Skin epidermis (tissue), 12 donors: ENCODE measurements around the gene WDR46.
A peak's percentile ranks its signal among the peaks of the same experiment; 100 is the strongest.
"Not testable (repeated sequence)": the region's sequence is repeated elsewhere in the genome, so short reads cannot be mapped to it uniquely, and the experiment has no call there.

ENCODE experiments used
- H3K27ac ChIP-seq, 21 experiments: fragments of 200-600 bp; sonication (generic) in 11 of 21; one replicate each; pipeline ENCODE4 v1.5.0; 2020; ENCODE audit warnings: mild to moderate bottlenecking in 3 of 21, inconsistent platforms in 2 of 21, moderate library complexity in 2 of 21
- H3K4me3 ChIP-seq, 7 experiments: fragments of 200-600 bp; sonication (generic) in 2 of 7; one replicate each; pipeline ENCODE4 v1.5.0; 2020; ENCODE audit warnings: inconsistent platforms in 2 of 7, mild to moderate bottlenecking in 2 of 7, moderate library complexity in 1 of 7

Gene WDR46

GRCh38 chr6:33294086-33294823 lies 5.2 kb upstream of the WDR46 start:
- H3K4me3 ChIP-seq, result no peak overlapping the region
- no peak overlapping the region for H3K27ac ChIP-seq

GRCh38 chr6:33292996-33293682 lies 4.1 kb upstream of the WDR46 start:
- no peak overlapping the region for H3K4me3 ChIP-seq

GRCh38 chr6:33290459-33290858 lies 1.4 kb upstream of the WDR46 start:
- peak overlapping the region in 4 of 7 experiments; percentile 64 to 84 (median 74) for H3K4me3 ChIP-seq
- H3K27ac ChIP-seq, result peak overlapping the region in 4 of 21 experiments; percentile 6 to 85 (median 50)

More at GRCh38 chr6:33292996-33293682, 4.1 kb upstream of the WDR46 start:
- H3K27ac ChIP-seq, result no peak overlapping the region

DNA sequence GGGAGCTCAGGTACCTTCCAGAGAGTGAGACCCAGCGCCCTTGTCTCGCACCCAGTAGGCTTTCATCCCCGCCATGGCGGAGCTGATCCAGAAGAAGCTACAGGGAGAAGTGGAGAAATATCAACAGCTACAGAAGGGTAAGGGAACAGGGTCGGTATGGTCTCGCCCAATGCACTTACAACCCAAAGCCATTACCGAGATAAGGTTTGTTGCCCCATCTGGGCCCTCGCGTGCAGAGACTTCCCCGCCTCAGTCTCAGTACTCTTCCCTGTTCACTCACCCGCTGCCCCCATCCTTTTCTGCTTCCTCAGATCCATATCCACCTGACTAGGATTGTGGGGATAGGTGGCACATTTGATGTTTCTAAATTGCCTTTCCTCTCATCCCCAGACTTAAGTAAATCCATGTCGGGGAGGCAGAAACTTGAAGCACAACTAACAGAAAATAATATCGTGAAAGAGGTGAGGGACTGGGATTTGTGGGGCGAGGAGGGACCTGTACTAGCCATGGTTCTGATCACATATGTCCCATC lies 811 bp upstream of the WDR46 start:
- Histone ChIP-seq H3K27ac (peak overlapping the region in 20 of 21 experiments; percentile 47 to 91 (median 81)), H3K4me3 (peak overlapping the region; percentile 64 to 93 (median 78))

GRCh38 chr6:33288141-33288920 lies 708 bp downstream of the WDR46 start:
- Histone ChIP-seq H3K27ac (peak overlapping the region in 20 of 21 experiments; percentile 47 to 91 (median 81)), H3K4me3 (peak overlapping the region; percentile 64 to 93 (median 78))

- Histone ChIP-seq H3K4me3 (no peak overlapping the region), H3K27ac (no peak overlapping the region)
These were observed 1.8 kb downstream of the WDR46 start for GRCh38 chr6:33286946-33287914.

DNA sequence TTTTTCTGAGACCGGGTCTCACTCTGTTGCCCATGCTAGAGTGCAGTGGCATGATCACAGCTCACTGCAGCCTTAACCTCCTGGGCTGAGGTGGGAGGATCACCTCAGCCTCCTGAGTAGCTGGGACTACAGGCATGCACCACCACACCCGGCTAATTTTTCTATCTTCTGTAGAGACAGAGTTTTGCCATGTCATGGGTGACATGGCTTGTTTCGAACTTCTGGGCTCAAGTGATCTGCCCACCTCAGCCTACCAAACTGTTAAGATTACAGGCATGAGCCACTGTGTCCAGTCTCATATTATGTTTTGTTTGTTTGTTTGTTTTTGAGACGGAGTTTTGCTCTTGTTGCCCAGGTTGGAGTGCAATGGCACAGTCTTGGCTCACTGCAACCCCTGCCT lies 3.8 kb downstream of the WDR46 start:
- H3K27ac ChIP-seq, result not testable (repeated sequence)

DNA sequence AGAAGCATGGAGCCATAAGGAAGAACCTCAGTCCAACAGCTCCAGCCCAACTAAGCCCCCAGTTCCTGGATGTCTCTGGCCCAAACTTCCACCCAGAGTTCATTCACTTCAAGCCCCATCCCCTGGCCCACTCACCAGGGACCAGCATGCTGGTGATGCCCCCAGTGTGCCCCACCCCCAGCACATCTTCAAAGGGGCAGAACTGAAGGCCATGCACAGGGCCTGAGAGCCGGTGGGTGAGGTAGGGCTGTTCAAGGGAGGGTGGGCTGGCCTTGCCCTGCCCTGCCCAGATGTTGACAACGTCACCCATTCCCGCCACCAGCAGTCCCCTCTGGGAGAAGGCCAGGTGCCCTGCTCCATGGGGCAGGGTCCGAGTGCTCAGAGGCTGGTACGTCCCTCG lies 8.5 kb downstream of the WDR46 start:
- Histone ChIP-seq H3K4me3 (no peak overlapping the region), H3K27ac (peak overlapping the region in 6 of 21 experiments; percentile 9 to 39 (median 32))

More for the DNA sequence above, 3.8 kb downstream of the WDR46 start:
- not testable (repeated sequence) for H3K4me3 ChIP-seq

DNA sequence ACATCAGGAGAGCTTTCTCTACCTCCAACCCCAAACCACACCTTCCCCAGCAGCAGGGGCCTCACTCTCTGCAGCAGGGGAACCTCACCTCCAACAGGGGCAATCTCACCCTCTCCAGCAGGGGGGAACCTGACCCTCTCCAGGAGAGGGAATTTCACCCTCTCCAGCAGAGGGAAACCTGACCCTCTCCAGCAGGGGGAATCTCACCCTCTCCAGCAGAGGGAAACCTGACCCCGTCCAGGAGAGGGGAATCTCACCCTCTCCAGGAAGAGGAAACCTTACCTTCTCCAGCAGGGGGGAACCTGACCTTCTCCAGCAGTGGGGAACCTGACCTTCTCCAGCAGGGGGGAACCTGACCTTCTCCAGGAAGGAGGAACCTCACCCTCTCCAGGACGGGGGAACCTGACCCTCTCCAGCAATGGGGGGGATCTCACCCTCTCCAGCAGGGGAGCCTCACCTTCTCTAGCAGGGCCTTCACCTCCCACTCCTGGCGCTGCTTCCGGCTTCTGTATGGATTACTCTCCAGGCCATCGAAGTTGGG lies 9.0 kb downstream of the WDR46 start:
- Histone ChIP-seq H3K4me3 (no peak overlapping the region), H3K27ac (peak overlapping the region in 8 of 21 experiments; percentile 9 to 41 (median 26))

DNA sequence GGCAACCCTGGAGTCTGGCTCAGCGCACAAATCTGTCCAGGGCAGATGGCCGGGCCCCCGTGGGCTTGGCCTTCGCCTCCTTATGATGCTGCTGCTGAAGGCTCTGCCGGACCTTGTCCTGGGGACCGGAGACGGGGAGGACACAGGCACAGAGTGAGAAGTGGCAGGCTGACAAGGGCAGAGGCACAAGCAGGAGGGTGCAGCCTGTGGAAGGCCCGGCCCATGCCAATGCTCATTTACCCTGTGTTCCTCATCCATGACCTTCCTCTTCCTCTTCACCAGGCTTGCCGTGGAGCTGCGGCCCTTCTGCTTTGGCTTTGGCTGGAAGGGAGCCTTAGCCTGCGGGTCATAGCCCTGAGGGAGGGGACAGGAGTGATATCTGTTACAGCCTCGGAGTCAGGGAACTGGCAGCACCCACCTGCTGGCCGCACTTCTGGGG lies 9.8 kb downstream of the WDR46 start:
- H3K27ac ChIP-seq, result peak overlapping the region in 9 of 21 experiments; percentile 3 to 96 (median 22)

DNA sequence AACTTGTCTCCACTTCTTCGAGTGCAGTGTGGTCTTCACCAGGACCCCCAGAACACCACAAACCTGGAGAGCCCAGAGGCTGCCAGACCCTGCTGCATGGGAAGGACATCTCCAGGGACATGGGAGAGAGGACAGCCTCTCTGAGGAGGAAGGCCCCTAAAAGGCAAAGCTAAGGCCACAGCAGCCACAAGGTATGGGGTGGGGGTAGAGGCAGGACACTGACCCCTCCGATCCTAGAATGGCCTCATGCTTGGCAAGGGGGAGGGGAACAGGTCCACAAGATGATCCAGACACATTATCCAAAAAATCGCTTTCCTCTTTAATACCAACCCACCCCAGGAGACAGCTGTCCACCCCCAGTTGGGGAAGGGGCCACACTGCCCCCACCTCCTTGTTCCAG lies 10.2 kb downstream of the WDR46 start:
- Histone ChIP-seq H3K27ac (peak overlapping the region in 8 of 21 experiments; percentile 3 to 97 (median 92)), H3K4me3 (no peak overlapping the region)

More for the DNA sequence above, 9.8 kb downstream of the WDR46 start:
- H3K4me3 ChIP-seq, result no peak overlapping the region

DNA sequence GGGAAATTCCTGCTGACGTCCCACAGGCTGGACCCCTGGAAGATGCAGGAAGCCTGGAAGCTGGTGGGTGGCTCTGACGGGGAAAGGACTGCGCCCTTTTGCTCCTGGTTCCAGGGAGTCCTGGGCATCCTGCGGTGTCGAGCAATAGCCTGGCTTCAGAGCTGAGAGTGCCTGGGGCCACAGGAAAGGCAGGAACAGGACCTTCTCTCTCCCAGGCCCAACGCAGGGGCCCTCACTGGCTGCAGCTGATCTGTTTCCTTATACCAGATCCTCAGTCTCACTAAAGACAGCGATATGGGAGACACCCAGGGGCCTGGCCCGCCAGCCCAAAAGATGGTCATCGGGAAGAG lies 10.7 kb downstream of the WDR46 start:
- H3K4me3 ChIP-seq, result peak overlapping the region in 4 of 7 experiments; percentile 55 to 86 (median 68)
- peak overlapping the region in 20 of 21 experiments; percentile 27 to 98 (median 95) for H3K27ac ChIP-seq

DNA sequence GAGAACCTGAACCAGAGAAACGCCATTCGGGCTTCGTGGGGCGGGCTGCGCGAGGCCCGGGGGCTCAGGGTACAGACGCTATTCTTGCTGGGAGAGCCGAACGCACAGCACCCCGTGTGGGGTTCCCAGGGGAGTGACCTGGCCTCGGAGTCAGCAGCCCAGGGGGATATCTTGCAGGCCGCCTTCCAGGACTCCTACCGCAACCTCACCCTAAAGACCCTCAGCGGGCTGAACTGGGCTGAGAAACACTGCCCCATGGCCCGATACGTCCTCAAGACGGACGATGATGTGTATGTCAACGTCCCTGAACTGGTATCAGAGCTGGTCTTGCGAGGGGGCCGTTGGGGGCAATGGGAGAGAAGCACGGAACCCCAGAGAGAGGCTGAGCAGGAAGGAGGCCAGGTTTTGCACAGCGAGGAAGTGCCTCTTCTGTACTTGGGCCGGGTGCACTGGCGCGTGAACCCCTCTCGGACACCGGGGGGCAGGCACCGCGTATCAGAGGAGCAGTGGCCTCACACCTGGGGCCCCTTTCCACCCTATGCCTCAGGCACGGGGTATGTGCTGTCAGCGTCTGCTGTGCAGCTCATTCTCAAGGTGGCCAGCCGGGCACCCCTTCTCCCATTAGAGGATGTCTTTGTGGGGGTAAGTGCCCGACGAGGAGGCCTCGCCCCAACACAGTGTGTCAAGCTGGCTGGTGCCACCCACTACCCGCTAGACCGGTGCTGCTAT lies 11.2 kb downstream of the WDR46 start:
- Histone ChIP-seq H3K27ac (peak overlapping the region; percentile 27 to 98 (median 95)), H3K4me3 (peak overlapping the region; percentile 55 to 86 (median 66))

DNA sequence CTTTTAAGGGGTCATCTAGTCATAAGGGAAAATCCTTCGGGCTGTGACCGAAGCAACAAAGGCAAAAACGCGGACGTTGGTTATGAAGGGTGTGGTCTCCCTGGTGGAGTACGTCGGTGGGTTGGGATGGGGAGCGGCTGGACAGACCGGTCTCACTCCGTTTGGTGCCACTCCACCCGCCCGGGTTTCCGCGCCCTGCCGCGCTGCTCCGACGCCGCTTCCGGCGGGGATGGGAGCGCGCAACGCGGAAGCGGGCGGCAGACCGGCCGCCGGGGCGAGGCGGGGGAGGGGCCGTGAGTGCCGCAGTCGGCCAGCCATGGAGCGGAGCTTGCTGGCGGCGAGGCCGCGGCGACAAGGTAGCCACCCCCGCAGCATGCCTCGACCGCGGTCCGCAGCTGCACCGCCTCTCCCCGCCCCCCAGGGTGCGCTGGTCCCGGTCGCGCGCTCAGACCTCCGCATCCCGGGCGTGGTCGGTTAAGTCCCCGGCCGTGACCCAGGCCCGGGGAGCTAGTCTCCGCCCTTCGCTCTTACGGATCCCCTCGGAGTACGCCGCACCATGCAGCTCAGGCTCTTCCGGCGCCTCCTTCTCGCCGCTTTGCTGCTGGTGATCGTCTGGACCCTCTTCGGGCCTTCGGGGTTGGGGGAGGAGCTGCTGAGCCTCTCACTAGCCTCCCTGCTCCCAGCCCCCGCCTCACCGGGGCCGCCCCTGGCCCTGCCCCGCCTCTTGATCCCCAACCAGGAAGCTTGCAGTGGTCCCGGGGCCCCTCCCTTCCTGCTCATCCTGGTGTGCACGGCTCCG lies 12.0 kb downstream of the WDR46 start, which contains the start of gene B3GALT4:
TSS of gene B3GALT4 (plus strand) at position 260 of the 799 bp plus-strand sequence. CDS start at position 557, 297 bp downstream.
- peak within 1 kb of the TSS; percentile 27 to 98 (median 95) for H3K27ac ChIP-seq
- H3K4me3 ChIP-seq, result peak within 1 kb of the TSS; percentile 55 to 86 (median 66)

DNA sequence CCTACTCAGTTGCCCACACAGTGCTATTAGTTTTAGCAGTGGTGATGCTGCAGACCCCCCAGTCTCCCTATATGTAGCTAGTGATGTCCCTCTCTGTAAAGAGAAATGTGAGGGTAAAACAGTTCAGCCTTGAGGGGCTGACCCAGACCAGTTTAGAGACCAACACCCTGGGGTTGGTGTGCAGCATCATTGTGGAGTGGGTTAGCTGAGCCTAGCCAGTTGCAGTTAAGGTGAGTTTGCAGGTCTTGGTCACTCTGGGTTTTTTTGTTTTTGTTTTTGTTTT lies 12.5 kb downstream of the WDR46 start:
- H3K4me3 ChIP-seq, result peak overlapping the region; percentile 55 to 86 (median 66)
- peak overlapping the region in 20 of 21 experiments; percentile 84 to 98 (median 95) for H3K27ac ChIP-seq

DNA sequence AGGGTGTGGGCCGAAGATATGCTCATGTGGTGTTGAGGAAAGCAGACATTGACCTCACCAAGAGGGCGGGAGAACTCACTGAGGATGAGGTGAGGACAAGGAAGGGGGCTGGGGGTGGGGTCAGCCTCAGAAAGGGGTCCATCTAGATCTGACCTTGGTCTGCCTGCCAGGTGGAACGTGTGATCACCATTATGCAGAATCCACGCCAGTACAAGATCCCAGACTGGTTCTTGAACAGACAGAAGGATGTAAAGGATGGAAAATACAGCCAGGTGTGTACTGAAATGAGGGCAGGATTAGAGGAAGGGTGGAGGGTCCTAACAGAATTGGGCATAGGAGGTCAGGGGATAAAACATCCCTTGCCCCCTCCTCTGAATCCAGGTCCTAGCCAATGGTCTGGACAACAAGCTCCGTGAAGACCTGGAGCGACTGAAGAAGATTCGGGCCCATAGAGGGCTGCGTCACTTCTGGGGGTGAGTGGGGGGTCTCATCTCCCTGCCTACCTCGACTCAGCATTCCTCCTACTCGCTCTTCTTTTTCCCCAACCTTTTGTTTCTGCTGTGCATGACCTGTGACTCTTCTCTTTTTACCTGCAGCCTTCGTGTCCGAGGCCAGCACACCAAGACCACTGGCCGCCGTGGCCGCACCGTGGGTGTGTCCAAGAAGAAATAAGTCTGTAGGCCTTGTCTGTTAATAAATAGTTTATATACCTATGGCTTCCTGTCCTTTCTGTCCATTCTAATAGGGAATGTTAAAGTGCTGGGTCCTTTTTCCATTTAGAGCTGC lies 13.1 kb downstream of the WDR46 start:
- Histone ChIP-seq H3K4me3 (peak overlapping the region in 6 of 7 experiments; percentile 55 to 86 (median 66)), H3K27ac (peak overlapping the region in 20 of 21 experiments; percentile 84 to 98 (median 95))
